ENCODE data around the gene CHSY1.

Gene CHSY1

GRCh38 chr15:101185770-101186169 is 66.1 kb downstream of the CHSY1 start:
- no peak for DNase-seq

- DNase-seq, result no peak
Measured at GRCh38 chr15:101185336-101185735, 66.5 kb downstream of the CHSY1 start.

GRCh38 chr15:101184830-101185229 is 67.0 kb downstream of the CHSY1 start:
- DNase-seq, result no peak

GRCh38 chr15:101183931-101184305 is 67.9 kb downstream of the CHSY1 start:
- DNase-seq, result no peak

- no peak for DNase-seq
Measured at GRCh38 chr15:101183226-101183930, 68.5 kb downstream of the CHSY1 start.

GRCh38 chr15:101182215-101182614 is 69.6 kb downstream of the CHSY1 start:
- no peak for DNase-seq

- DNase-seq, result no peak
Measured at GRCh38 chr15:101181349-101181748, 70.5 kb downstream of the CHSY1 start.

GRCh38 chr15:101180620-101181307 is 71.1 kb downstream of the CHSY1 start:
- DNase-seq, result no peak

GRCh38 chr15:101179341-101180153 is 72.3 kb downstream of the CHSY1 start:
- no peak for DNase-seq

GRCh38 chr15:101178931-101179330 is 72.9 kb downstream of the CHSY1 start:
- no peak for DNase-seq

- DNase-seq, result no peak
Measured at GRCh38 chr15:101178479-101178878, 73.4 kb downstream of the CHSY1 start.

GRCh38 chr15:101177866-101178265 is 74.0 kb downstream of the CHSY1 start:
- DNase-seq, result no peak

- DNase-seq, result no peak
Measured at GRCh38 chr15:101176625-101177024, 75.2 kb downstream of the CHSY1 start.

- no peak for DNase-seq
Measured at GRCh38 chr15:101175401-101175800, 76.4 kb downstream of the CHSY1 start.

GRCh38 chr15:101174152-101174920 is 77.5 kb downstream of the CHSY1 start:
- DNase-seq, result no peak

GRCh38 chr15:101173233-101174119 is 78.4 kb downstream of the CHSY1 start:
- no peak for DNase-seq

GRCh38 chr15:101172501-101173071 is 79.3 kb downstream of the CHSY1 start:
- no peak for DNase-seq

- DNase-seq, result no peak
Measured at GRCh38 chr15:101171954-101172353, 79.9 kb downstream of the CHSY1 start.

GRCh38 chr15:101170568-101171350 is 81.1 kb downstream of the CHSY1 start:
- no peak for DNase-seq

- no peak for DNase-seq
Measured at GRCh38 chr15:101169495-101170071, 82.3 kb downstream of the CHSY1 start.

Data from activated naive CD4-positive, alpha-beta T cell treated with Interleukin-2 at 50 U/mL for 16 hours (primary cell).